BJ (cell line): ENCODE data around the gene SMARCD1. TPM values are rescaled to one million over a fixed set of nuclear protein-coding genes. Genes with fewer than 3 reads are reported as not detected.
A peak's percentile ranks its signal among the peaks of the same experiment; 100 is the strongest.

ENCODE experiments used
- CTCF ChIA-PET: fragments of 350-600 bp; formaldehyde crosslinking; extraction: SDS; loops from one replicate; lab custom pipeline; 2021; ENCODE audit warnings: antibody characterized with exemption, inconsistent platforms; lab: Yijun Ruan, JAX
- POLR2A ChIA-PET: fragments of 300-600 bp; sonication (Branson Sonifier 250); formaldehyde crosslinking; extraction: SDS; loops from one replicate; lab custom pipeline; 2021; ENCODE audit warnings: antibody characterized with exemption; lab: Charles Lee
- DNase-seq: peaks from one replicate; pipeline ENCODE4 v3.0.0-alpha.2; 2011; ENCODE audit warnings: low read depth
- H3K27me3 ChIP-seq: 2 replicates; pipeline ENCODE4 v1.6.0; 2011; ENCODE audit warnings: low read length; ENCODE audit not compliant: control insufficient read depth, insufficient read depth
- H3K36me3 ChIP-seq: 2 replicates; pipeline ENCODE4 v1.5.1; 2011; ENCODE audit warnings: low read length; ENCODE audit not compliant: control insufficient read depth, insufficient read depth
- H3K4me3 ChIP-seq: 2 replicates; pipeline ENCODE4 v1.5.1; 2011; ENCODE audit warnings: low read depth, mild to moderate bottlenecking, control low read depth, low read length
- polyA plus RNA-seq: library from polyadenylated mRNA; depleted of rRNA; stranded (reverse); fragments of >200 nt; gene quantifications from 2 replicates; pipeline ENCODE4 v1.2.3, GENCODE V29; 2011
- TF ChIP-seq, protein P1 (sequence below): IDR thresholded peaks from 2 replicates; pipeline ENCODE4 v1.5.1; 2011; ENCODE audit warnings: low read depth, mild to moderate bottlenecking, control low read depth, inconsistent platforms, low read length, moderate library complexity; ENCODE audit not compliant: insufficient read depth

The SMARCD1 gene
- polyA plus RNA-seq, 1 experiment, result 56.0 TPM

DNA sequence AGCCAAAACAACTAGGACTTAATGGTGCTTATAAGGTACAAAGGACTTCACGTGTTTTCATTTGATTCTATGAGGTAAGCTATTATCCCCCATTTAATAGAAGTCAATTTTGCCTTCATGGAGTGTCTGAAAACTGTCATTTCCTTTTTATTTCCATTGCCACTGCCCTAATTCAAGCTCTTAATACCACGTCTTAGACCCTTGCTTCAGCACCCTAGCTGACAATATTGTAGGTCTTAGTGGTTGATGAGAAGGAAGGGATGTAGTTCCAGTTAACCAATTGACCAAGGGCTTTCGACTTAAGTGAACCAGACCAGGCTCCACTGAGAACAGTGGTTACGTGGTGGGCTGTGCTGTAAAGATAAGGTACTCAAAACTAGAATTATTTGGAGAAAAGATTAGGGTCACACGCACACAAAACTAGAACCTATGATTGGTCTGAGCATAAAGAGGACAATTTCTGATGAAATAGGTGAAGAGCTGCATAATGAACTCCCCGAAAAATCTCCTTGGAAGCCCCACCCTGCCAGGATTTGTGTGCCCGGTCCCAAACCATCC, 37.4 kb upstream of the SMARCD1 start:
- Histone ChIP-seq H3K4me3 (no peak overlapping the region), H3K36me3 (no peaks in the 10 kb centered on the region), H3K27me3 (peaks cover 26% of the 10 kb centered on the region)
- CTCF ChIA-PET, result interaction anchor here (1.1 to 10.7 kb wide), 4 partner anchors 8 to 78 kb away, joined by 3 to 301 read pairs (median 32); partner anchors contain the start of gene AQP6
- POLR2A ChIA-PET, result no interaction called here
- TF ChIP-seq, protein P1, sequence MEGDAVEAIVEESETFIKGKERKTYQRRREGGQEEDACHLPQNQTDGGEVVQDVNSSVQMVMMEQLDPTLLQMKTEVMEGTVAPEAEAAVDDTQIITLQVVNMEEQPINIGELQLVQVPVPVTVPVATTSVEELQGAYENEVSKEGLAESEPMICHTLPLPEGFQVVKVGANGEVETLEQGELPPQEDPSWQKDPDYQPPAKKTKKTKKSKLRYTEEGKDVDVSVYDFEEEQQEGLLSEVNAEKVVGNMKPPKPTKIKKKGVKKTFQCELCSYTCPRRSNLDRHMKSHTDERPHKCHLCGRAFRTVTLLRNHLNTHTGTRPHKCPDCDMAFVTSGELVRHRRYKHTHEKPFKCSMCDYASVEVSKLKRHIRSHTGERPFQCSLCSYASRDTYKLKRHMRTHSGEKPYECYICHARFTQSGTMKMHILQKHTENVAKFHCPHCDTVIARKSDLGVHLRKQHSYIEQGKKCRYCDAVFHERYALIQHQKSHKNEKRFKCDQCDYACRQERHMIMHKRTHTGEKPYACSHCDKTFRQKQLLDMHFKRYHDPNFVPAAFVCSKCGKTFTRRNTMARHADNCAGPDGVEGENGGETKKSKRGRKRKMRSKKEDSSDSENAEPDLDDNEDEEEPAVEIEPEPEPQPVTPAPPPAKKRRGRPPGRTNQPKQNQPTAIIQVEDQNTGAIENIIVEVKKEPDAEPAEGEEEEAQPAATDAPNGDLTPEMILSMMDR, result no peak
- no peak for DNase-seq

DNA sequence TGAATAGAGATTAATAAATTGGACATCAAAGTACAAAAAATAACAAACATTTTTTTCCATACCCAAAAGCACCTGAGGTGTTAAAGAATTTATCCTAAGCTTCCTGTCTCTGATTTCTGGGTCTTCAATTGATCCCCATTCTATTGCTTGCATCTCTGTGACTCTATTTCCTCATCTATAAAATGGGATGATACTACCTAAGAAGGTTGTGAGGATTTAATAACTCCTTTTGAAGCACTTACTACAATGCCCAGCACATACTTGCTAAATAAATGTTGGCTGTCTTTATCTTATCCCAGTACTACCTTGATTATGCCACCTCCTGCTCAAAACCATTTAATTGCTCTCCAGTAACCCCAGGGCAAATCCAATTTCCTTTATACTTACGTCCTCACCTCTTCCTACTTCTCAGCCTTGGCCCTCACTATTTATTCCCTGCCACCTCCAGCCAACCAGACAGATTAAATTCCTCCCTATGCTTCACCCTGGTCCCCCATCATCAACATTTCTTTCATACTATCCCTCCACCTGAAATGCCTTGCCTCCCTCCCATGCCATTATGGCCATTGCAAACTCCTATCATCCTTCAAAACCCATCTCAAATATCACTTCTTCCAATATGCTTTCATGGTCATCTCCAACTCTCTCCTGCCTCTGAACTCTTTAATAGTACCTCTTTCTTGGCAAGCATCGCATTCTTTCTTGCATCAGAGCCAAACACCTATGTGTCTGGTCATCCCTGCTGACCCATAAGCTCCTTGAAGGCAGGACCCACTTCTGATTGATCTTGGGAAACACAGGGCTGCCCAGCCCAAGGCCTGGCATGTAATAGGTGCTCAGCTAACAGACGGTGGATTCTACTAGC, 35.7 kb upstream of the SMARCD1 start:
- no peak for DNase-seq
- H3K36me3 ChIP-seq, result no peaks in the 10 kb centered on the region
- TF ChIP-seq, protein P1, result no peak
- POLR2A ChIA-PET, result interaction anchor here (0.7 kb wide), 1 partner anchor 13 kb away, joined by 3 read pairs; no protein-coding TSS in a partner anchor
- H3K4me3 ChIP-seq, result no peak overlapping the region
- H3K27me3 ChIP-seq, result peaks cover 29% of the 10 kb centered on the region
- CTCF ChIA-PET, result interaction anchor here (0.6 to 10.7 kb wide), 6 partner anchors 11 to 79 kb away, joined by 3 to 301 read pairs (median 6); partner anchors contain the start of gene AQP6

DNA sequence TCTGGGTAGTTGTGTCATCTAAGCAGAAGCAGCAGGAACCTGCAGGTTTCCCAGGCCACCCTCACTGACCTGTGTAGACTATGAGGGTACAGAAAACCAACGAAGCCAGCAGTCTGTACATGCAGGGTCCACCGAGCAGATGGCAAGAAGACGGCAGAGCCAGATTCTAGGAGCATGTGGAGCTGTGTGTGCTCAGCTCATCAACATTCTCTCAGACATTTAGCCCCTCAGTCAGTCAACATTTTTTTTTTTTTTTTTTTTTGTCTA, 35.1 kb upstream of the SMARCD1 start:
- CTCF ChIA-PET, result interaction anchor here (0.6 to 10.7 kb wide), 5 partner anchors 12 to 80 kb away, joined by 3 to 301 read pairs (median 8); partner anchors contain the start of gene AQP6
- TF ChIP-seq, protein P1, result no peak
- POLR2A ChIA-PET, result interaction anchor here (0.7 kb wide), 1 partner anchor 12 kb away, joined by 3 read pairs; no protein-coding TSS in a partner anchor

DNA sequence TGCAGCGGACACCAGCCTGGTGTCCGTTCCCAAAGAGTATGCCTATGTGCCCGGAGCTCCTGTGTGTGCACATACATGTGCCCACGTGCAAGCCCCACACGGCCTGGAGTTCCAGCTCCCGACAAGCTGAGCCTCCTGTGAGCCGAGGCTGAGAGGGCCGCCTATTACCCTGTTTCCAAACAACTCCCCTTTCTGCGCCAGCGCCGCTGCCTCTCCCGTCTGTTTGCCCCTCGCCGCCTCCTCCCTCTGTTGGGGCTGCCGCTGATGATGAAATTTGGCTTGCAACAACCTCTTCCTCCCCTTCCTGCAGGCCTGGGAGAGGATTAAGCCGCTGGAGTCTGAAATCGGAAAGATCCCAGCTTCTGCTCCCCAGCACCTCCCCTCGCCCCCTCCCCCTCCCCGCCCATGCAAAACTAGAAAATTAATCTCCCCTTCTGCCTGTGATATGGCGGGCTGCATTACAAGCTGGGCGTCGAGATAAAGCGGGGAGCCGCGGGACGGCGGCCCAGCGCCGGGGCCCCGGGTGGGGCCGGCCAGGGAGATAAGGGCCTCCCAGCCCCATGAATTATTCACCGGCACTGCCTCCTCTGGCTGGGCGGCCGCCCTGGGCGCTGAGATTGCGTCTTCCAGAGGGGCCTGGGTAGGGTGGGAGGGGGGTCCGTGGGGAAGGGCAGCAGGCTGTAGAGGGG, 34.6 kb upstream of the SMARCD1 start:
- TF ChIP-seq, protein P1, result no peak

More for the DNA sequence above, 35.1 kb upstream of the SMARCD1 start:
- DNase-seq, result no peak
- H3K27me3 ChIP-seq, result peaks cover 29% of the 10 kb centered on the region
- H3K36me3 ChIP-seq, result no peaks in the 10 kb centered on the region
- H3K4me3 ChIP-seq, result no peak overlapping the region

More for the DNA sequence above, 34.6 kb upstream of the SMARCD1 start:
- H3K36me3 ChIP-seq, result no peaks in the 10 kb centered on the region
- POLR2A ChIA-PET, result interaction anchor here (0.7 kb wide), 2 partner anchors 12 to 82 kb away, joined by 3 to 4 read pairs; no protein-coding TSS in a partner anchor
- CTCF ChIA-PET, result interaction anchor here (0.6 to 10.7 kb wide), 6 partner anchors 12 to 80 kb away, joined by 3 to 301 read pairs (median 6); partner anchors contain the start of gene AQP6
- no peak for DNase-seq
- H3K27me3 ChIP-seq, result peaks cover 29% of the 10 kb centered on the region
- peak overlapping the region; percentile 1; the same call in 1 of the 2 replicates for H3K4me3 ChIP-seq
